HFFc6 (cell line): Measurements from ENCODE around the gene PMFBP1. TPM values are rescaled to one million over a fixed set of nuclear protein-coding genes. Genes with fewer than 3 reads are reported as not detected.

ENCODE experiments used
- DNase-seq: peaks from one replicate; pipeline ENCODE4 v3.0.0-alpha.2; 2018
- H3K27ac Mint-ChIP-seq: 2 replicates; pipeline ENCODE4 v1.8.0; 2020; ENCODE audit warnings: mild to moderate bottlenecking, mixed read lengths
- H3K27me3 Mint-ChIP-seq: 2 replicates; pipeline ENCODE4 v1.8.0; 2021; ENCODE audit warnings: mild to moderate bottlenecking, moderate library complexity, mixed read lengths; ENCODE audit not compliant: insufficient read depth
- H3K36me3 Mint-ChIP-seq: 2 replicates; pipeline ENCODE4 v1.8.0; 2021; ENCODE audit warnings: low read depth, mixed read lengths
- H3K4me1 Mint-ChIP-seq: 2 replicates; pipeline ENCODE4 v1.8.0; 2020; ENCODE audit warnings: low read depth, mixed read lengths
- H3K4me3 Mint-ChIP-seq: 2 replicates; pipeline ENCODE4 v1.8.0; 2020; ENCODE audit warnings: mild to moderate bottlenecking, moderate library complexity, mixed read lengths
- H3K9me3 Mint-ChIP-seq: 2 replicates; pipeline ENCODE4 v1.8.0; 2020; ENCODE audit warnings: mild to moderate bottlenecking, mixed read lengths
- CTCF ChIP-seq: fragments of 200-600 bp; sonication (generic); IDR thresholded peaks from 2 replicates; pipeline ENCODE4 v1.5.0; 2021; ENCODE audit warnings: antibody characterized with exemption, mild to moderate bottlenecking
- total RNA-seq, 6 experiments: library from RNA; stranded (reverse); fragmentation: NEBNext Ultra II Directional; extraction: Animal tissue kit (Norgen Biotek cat#: 25700); gene quantifications; 2 replicates in 1 of 6; 3 replicates in 5 of 6; pipeline ENCODE4 v1.2.3, GENCODE V29; 2021

Gene PMFBP1
- total RNA-seq, 6 experiments from 2014 or later, result 0.07 to 0.31 TPM; not detected in 4

GRCh38 chr16:72112906-72113615 lies 58.9 kb downstream of the PMFBP1 start:
- H3K36me3 Mint-ChIP-seq, result peaks cover 27% of the 10 kb centered on the region
- no peak overlapping the region for H3K27ac Mint-ChIP-seq
- H3K9me3 Mint-ChIP-seq, result no peaks in the 10 kb centered on the region

DNA sequence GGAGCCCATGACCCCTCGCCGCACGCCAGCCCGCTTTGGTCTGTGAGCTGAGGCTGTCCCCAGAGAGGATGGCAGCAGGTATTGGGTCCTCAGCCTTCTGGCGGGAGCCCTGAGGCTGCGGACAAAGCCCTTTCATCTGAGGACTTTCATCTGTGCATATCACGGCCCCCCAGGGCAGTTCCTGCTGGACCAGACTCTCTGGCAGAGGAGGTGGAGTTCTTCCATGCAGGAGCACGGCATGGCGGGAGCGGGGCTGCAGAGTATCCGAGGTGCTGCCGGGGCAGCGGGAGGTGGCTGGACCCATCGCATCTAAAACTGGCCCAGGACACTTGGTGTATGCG lies 59.5 kb downstream of the PMFBP1 start:
- H3K27me3 Mint-ChIP-seq, result no peaks in the 10 kb centered on the region
- no peaks in the 10 kb centered on the region for H3K9me3 Mint-ChIP-seq
- no peak overlapping the region for H3K4me3 Mint-ChIP-seq
- peaks cover 31% of the 10 kb centered on the region for H3K36me3 Mint-ChIP-seq
- no peak overlapping the region for H3K27ac Mint-ChIP-seq
- TF ChIP-seq CTCF, result no peak
- H3K4me1 Mint-ChIP-seq, result no peaks in the 10 kb centered on the region
- DNase-seq, result no peak

More at GRCh38 chr16:72112906-72113615, 58.9 kb downstream of the PMFBP1 start:
- DNase-seq, result no peak
- Mint-ChIP-seq H3K4me3 (no peak overlapping the region), H3K27me3 (no peaks in the 10 kb centered on the region), H3K4me1 (no peaks in the 10 kb centered on the region)
- no peak for TF ChIP-seq CTCF

- Mint-ChIP-seq H3K4me3 (no peak overlapping the region), H3K9me3 (no peaks in the 10 kb centered on the region), H3K27me3 (no peaks in the 10 kb centered on the region), H3K4me1 (no peaks in the 10 kb centered on the region), H3K27ac (no peak overlapping the region), H3K36me3 (peaks cover 37% of the 10 kb centered on the region)
- no peak for DNase-seq
- no peak for TF ChIP-seq CTCF
These were observed 60.1 kb downstream of the PMFBP1 start for GRCh38 chr16:72111657-72112451.

GRCh38 chr16:72110662-72111615 lies 61.0 kb downstream of the PMFBP1 start:
- Mint-ChIP-seq H3K27me3 (no peaks in the 10 kb centered on the region), H3K27ac (no peak overlapping the region), H3K4me1 (no peaks in the 10 kb centered on the region), H3K4me3 (no peak overlapping the region), H3K9me3 (no peaks in the 10 kb centered on the region), H3K36me3 (peaks cover 37% of the 10 kb centered on the region)
- DNase-seq, result no peak
- TF ChIP-seq CTCF, result no peak

DNA sequence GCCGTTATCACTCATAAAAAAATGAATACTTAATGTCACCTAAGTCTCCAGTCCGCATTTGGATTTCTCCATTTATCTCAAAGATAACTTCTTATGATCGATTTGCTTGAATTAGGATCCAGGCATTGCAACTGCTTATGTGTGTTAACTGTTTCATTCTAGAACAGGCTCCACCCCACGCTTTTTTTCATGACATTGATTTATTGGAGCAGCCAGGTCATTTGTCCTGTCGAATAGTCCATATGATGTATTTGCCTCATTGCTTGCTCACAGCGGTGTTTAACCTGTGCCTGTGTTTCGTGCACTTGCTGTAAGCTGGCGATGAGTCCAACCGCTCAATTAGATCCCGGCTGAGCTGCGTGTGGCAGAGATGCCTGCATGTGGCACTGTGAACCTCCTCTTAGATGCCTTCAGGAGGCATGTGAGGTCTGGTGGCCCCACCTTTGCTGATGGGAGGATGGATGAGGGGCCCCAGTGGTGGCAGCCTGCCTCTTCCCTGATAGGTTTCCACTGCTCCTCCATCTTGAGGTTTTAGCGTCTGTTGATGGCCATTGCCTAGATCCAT lies 61.9 kb downstream of the PMFBP1 start:
- no peak for TF ChIP-seq CTCF
- no peaks in the 10 kb centered on the region for H3K4me1 Mint-ChIP-seq
- peaks cover 45% of the 10 kb centered on the region for H3K36me3 Mint-ChIP-seq
- no peaks in the 10 kb centered on the region for H3K9me3 Mint-ChIP-seq
- no peak overlapping the region for H3K4me3 Mint-ChIP-seq
- no peak overlapping the region for H3K27ac Mint-ChIP-seq
- peaks cover 3% of the 10 kb centered on the region; the same call in 1 of the 2 replicates for H3K27me3 Mint-ChIP-seq
- no peak for DNase-seq
